HEK293 (cell line): ENCODE results near the gene MAP1A.

Source experiments
- CTCF ChIA-PET: fragments of 350-600 bp; formaldehyde crosslinking; extraction: SDS; loops from one replicate; lab custom pipeline; 2021; ENCODE audit warnings: antibody characterized with exemption; lab: Yijun Ruan, JAX
- POLR2A ChIA-PET: fragments of 300-600 bp; formaldehyde crosslinking; extraction: SDS; loops from one replicate; lab custom pipeline; 2020; ENCODE audit warnings: antibody characterized with exemption, inconsistent platforms; lab: Yijun Ruan, JAX
- H3K27ac ChIP-seq: fragments of 200-500 bp; sonication (Bioruptor generic); 2 replicates; pipeline ENCODE4 v1.5.1; 2014; ENCODE audit warnings: low read depth, low read length, control low read depth, inconsistent platforms; ENCODE audit errors: extremely low read depth
- H3K36me3 ChIP-seq, 2 experiments: fragments of 200-500 bp in 1 of 2; sonication (Bioruptor generic) in 1 of 2; 1 replicate in 1 of 2; 2 replicates in 1 of 2; pipeline ENCODE4 v1.5.1; 2014 to 2017; ENCODE audit warnings: inconsistent platforms in 2 of 2, low read length in 2 of 2; ENCODE audit not compliant: control insufficient read depth in 2 of 2, insufficient read depth in 1 of 2
- H3K4me1 ChIP-seq: fragments of 200-500 bp; sonication (Bioruptor generic); 2 replicates; pipeline ENCODE4 v1.5.1; 2014; ENCODE audit warnings: mild to moderate bottlenecking, low read length, inconsistent platforms; ENCODE audit not compliant: control insufficient read depth, insufficient read depth
- H3K4me3 ChIP-seq: 2 replicates; pipeline ENCODE4 v1.5.1; 2011; ENCODE audit warnings: low read depth, mild to moderate bottlenecking, control low read depth, low read length, moderate library complexity
- H3K9me3 ChIP-seq: fragments of 200-500 bp; sonication (Bioruptor generic); 2 replicates; pipeline ENCODE4 v1.5.1; 2014; ENCODE audit warnings: low read depth, low read length, inconsistent platforms; ENCODE audit not compliant: control insufficient read depth, insufficient read depth
- HOXD13 ChIP-seq: sonication (generic); formaldehyde crosslinking; IDR thresholded peaks from 2 replicates; pipeline ENCODE4 v1.8.0; 2022; ENCODE audit warnings: missing genetic modification reagents, borderline replicate concordance
- KLF9 ChIP-seq: fragments of 450-650 bp; formaldehyde crosslinking; IDR thresholded peaks from 2 replicates; pipeline ENCODE4 v1.5.1; 2016; ENCODE audit warnings: missing biosample characterization, missing genetic modification characterization, low read depth
- SCRT2 ChIP-seq: fragments of 450-650 bp; formaldehyde crosslinking; IDR thresholded peaks from 2 replicates; pipeline ENCODE4 v1.5.1; 2016; ENCODE audit warnings: missing biosample characterization, missing genetic modification characterization
- ZBTB21 ChIP-seq: fragments of 450-650 bp; formaldehyde crosslinking; IDR thresholded peaks from 2 replicates; pipeline ENCODE4 v1.5.1; 2017; ENCODE audit warnings: missing biosample characterization, missing genetic modification characterization
- ZBTB8A ChIP-seq: fragments of 450-650 bp; formaldehyde crosslinking; IDR thresholded peaks from 2 replicates; pipeline ENCODE4 v1.5.1; 2016; ENCODE audit warnings: missing biosample characterization, missing genetic modification characterization
- ZIC2 ChIP-seq: fragments of 450-650 bp; formaldehyde crosslinking; IDR thresholded peaks from 2 replicates; pipeline ENCODE4 v1.5.1; 2016; ENCODE audit warnings: missing biosample characterization, missing genetic modification characterization
- ZNF112 ChIP-seq: fragments of 450-650 bp; formaldehyde crosslinking; IDR thresholded peaks from 2 replicates; pipeline ENCODE4 v1.5.0; 2017; ENCODE audit warnings: missing biosample characterization, missing genetic modification characterization
- ZNF132 ChIP-seq: fragments of 450-650 bp; formaldehyde crosslinking; IDR thresholded peaks from 2 replicates; pipeline ENCODE4 v1.5.1; 2017; ENCODE audit warnings: missing biosample characterization, missing genetic modification characterization, borderline replicate concordance
- ZNF239 ChIP-seq: fragments of 450-650 bp; formaldehyde crosslinking; IDR thresholded peaks from 2 replicates; pipeline ENCODE4 v1.5.1; 2016; ENCODE audit warnings: missing biosample characterization, missing genetic modification characterization
- ZNF24 ChIP-seq: fragments of 450-650 bp; formaldehyde crosslinking; IDR thresholded peaks from 2 replicates; pipeline ENCODE4 v1.5.1; 2016; ENCODE audit warnings: missing biosample characterization, missing genetic modification characterization
- ZNF292 ChIP-seq: fragments of 450-650 bp; formaldehyde crosslinking; IDR thresholded peaks from 2 replicates; pipeline ENCODE4 v1.5.1; 2016; ENCODE audit warnings: low read depth, missing biosample characterization, missing genetic modification characterization, borderline replicate concordance
- ZNF302 ChIP-seq: fragments of 450-650 bp; formaldehyde crosslinking; IDR thresholded peaks from 2 replicates; pipeline ENCODE4 v1.5.1; 2016; ENCODE audit warnings: missing biosample characterization, missing genetic modification characterization, low read depth
- ZNF37A ChIP-seq: fragments of 450-650 bp; IDR thresholded peaks from 2 replicates; pipeline ENCODE4 v1.5.1; 2018; ENCODE audit warnings: missing biosample characterization, missing genetic modification characterization
- ZNF555 ChIP-seq: fragments of 450-650 bp; formaldehyde crosslinking; conservative IDR thresholded peaks from 2 replicates; pipeline ENCODE4 v1.5.1; 2017; ENCODE audit warnings: missing biosample characterization, mild to moderate bottlenecking, missing genetic modification characterization, inconsistent platforms
- ZNF560 ChIP-seq: fragments of 450-650 bp; formaldehyde crosslinking; IDR thresholded peaks from 2 replicates; pipeline ENCODE4 v1.5.1; 2017; ENCODE audit warnings: missing biosample characterization, missing genetic modification characterization, borderline replicate concordance
- ZNF596 ChIP-seq: fragments of 450-650 bp; IDR thresholded peaks from 2 replicates; pipeline ENCODE4 v1.5.0; 2018; ENCODE audit warnings: missing biosample characterization, mild to moderate bottlenecking, missing genetic modification characterization, moderate library complexity
- ZNF621 ChIP-seq: fragments of 450-650 bp; formaldehyde crosslinking; IDR thresholded peaks from 2 replicates; pipeline ENCODE4 v1.5.1; 2017; ENCODE audit warnings: missing biosample characterization, missing genetic modification characterization
- ZNF747 ChIP-seq: fragments of 450-650 bp; formaldehyde crosslinking; IDR thresholded peaks from 2 replicates; pipeline ENCODE4 v1.5.1; 2016; ENCODE audit warnings: missing biosample characterization, missing genetic modification characterization
- ZNF776 ChIP-seq: fragments of 450-650 bp; formaldehyde crosslinking; IDR thresholded peaks from 2 replicates; pipeline ENCODE4 v1.5.0; 2017; ENCODE audit warnings: missing biosample characterization, missing genetic modification characterization, borderline replicate concordance
- TF ChIP-seq, protein P1 (sequence below): fragments of 450-650 bp; formaldehyde crosslinking; IDR thresholded peaks from 2 replicates; pipeline ENCODE4 v1.5.1; 2016; ENCODE audit warnings: missing biosample characterization, missing genetic modification characterization
- TF ChIP-seq, protein P2 (sequence below): fragments of 450-650 bp; formaldehyde crosslinking; IDR thresholded peaks from 2 replicates; pipeline ENCODE4 v1.5.1; 2017; ENCODE audit warnings: missing biosample characterization, mild to moderate bottlenecking, missing genetic modification characterization, moderate library complexity
- TF ChIP-seq, protein P3 (sequence below): fragments of 450-650 bp; formaldehyde crosslinking; IDR thresholded peaks from 2 replicates; pipeline ENCODE4 v1.5.1; 2017; ENCODE audit warnings: missing biosample characterization, missing genetic modification characterization
- TF ChIP-seq, protein P4 (sequence below): fragments of 450-650 bp; formaldehyde crosslinking; IDR thresholded peaks from 2 replicates; pipeline ENCODE4 v1.5.1; 2016; ENCODE audit warnings: missing biosample characterization, missing genetic modification characterization

The MAP1A gene

DNA sequence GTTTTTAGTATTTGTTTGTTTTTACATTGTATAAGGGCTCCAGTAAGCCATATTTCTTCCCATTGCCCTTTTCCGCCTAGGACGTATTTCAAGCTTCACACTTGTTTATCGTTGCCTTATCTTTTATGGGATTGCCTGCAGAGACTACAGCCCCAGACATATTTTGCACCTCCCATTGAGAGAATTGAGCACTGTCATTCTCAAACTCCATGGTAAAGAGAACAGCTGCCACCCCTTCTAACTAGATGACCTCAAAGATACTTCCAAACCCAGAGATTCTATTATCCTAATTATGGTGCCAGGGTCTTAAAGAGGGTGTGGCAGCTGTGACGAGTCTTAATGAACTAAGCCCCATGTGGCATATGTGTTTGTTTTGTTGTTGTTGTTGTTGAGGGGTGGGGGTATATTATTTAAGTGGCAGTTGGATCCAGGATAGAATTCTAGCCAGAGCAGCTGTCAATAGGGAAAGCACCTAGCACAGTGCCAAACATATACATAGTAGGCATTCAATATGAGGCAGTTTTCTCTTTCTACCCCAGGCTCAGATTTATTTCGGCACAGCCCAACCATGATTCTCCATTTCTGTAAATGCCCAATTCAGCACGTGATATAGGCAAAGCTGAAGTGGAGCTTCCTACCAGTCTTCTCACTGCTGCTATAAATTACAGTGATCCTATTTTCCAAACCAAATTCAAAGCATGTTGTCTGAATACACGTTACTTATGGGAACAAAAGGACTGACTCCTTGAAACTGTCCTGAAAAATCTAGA lies 23.5 kb upstream of the MAP1A start (continued):
- TF ChIP-seq SCRT2 (tag by site-specific recombination) (no peak), ZIC2 (tag by site-specific recombination) (peak; percentile 68), ZNF24 (no peak), ZBTB8A (tag by site-specific recombination) (peak; percentile 59; the same call in 1 of the 2 replicates), ZNF37A (tag by site-specific recombination) (no peak)
- TF ChIP-seq, protein P1, sequence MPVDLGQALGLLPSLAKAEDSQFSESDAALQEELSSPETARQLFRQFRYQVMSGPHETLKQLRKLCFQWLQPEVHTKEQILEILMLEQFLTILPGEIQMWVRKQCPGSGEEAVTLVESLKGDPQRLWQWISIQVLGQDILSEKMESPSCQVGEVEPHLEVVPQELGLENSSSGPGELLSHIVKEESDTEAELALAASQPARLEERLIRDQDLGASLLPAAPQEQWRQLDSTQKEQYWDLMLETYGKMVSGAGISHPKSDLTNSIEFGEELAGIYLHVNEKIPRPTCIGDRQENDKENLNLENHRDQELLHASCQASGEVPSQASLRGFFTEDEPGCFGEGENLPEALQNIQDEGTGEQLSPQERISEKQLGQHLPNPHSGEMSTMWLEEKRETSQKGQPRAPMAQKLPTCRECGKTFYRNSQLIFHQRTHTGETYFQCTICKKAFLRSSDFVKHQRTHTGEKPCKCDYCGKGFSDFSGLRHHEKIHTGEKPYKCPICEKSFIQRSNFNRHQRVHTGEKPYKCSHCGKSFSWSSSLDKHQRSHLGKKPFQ (tag by site-specific recombination): peak; percentile 85; the same call in 1 of the 2 replicates

DNA sequence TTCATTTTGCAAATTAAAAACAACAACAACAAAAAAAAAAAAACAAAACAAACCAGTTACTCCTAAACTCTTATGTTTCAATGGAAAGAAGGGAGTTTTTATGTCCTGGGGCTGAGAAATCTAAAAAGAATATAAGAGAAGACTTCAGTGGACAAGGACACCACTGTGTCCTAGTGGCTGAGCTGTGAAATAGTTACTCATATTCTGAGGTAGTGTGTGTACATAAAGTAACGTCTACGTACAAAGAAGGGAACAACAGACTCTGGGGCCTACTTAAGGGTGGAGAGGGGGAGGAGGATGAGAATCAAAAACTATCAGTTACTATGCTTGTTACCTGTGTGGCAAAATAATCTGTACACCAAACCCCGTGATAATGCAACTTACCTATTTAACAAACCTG lies 18.4 kb upstream of the MAP1A start:
- no peak overlapping the region for H3K27ac ChIP-seq
- H3K9me3 ChIP-seq: no peaks in the 10 kb centered on the region
- POLR2A ChIA-PET: interaction anchor here (1.0 kb wide), 1 partner anchor 11 kb away, joined by 3 read pairs; no protein-coding TSS in a partner anchor
- CTCF ChIA-PET: no interaction called here
- no peak overlapping the region for H3K4me3 ChIP-seq
- TF ChIP-seq ZNF239 (tag by site-specific recombination) (no peak), ZBTB21 (tag by site-specific recombination) (no peak), ZNF112 (tag by site-specific recombination) (no peak), ZNF560 (tag by site-specific recombination) (no peak), ZNF747 (tag by site-specific recombination) (no peak), ZNF302 (tag by site-specific recombination) (no peak), KLF9 (tag by site-specific recombination) (no peak), ZNF621 (tag by site-specific recombination) (no peak), ZNF292 (no peak), ZNF596 (tag by site-specific recombination) (no peak), ZNF776 (tag by site-specific recombination) (no peak), ZNF555 (tag by site-specific recombination) (no peak), HOXD13 (CRISPR knock-in tag) (no peak), ZNF132 (no peak)
- TF ChIP-seq, protein P2, sequence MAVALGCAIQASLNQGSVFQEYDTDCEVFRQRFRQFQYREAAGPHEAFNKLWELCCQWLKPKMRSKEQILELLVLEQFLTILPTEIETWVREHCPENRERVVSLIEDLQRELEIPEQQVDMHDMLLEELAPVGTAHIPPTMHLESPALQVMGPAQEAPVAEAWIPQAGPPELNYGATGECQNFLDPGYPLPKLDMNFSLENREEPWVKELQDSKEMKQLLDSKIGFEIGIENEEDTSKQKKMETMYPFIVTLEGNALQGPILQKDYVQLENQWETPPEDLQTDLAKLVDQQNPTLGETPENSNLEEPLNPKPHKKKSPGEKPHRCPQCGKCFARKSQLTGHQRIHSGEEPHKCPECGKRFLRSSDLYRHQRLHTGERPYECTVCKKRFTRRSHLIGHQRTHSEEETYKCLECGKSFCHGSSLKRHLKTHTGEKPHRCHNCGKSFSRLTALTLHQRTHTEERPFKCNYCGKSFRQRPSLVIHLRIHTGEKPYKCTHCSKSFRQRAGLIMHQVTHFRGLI (tag by site-specific recombination): no peak
- TF ChIP-seq, protein P3, sequence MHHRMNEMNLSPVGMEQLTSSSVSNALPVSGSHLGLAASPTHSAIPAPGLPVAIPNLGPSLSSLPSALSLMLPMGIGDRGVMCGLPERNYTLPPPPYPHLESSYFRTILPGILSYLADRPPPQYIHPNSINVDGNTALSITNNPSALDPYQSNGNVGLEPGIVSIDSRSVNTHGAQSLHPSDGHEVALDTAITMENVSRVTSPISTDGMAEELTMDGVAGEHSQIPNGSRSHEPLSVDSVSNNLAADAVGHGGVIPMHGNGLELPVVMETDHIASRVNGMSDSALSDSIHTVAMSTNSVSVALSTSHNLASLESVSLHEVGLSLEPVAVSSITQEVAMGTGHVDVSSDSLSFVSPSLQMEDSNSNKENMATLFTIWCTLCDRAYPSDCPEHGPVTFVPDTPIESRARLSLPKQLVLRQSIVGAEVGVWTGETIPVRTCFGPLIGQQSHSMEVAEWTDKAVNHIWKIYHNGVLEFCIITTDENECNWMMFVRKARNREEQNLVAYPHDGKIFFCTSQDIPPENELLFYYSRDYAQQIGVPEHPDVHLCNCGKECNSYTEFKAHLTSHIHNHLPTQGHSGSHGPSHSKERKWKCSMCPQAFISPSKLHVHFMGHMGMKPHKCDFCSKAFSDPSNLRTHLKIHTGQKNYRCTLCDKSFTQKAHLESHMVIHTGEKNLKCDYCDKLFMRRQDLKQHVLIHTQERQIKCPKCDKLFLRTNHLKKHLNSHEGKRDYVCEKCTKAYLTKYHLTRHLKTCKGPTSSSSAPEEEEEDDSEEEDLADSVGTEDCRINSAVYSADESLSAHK (tag by site-specific recombination): no peak
- TF ChIP-seq, protein P4, sequence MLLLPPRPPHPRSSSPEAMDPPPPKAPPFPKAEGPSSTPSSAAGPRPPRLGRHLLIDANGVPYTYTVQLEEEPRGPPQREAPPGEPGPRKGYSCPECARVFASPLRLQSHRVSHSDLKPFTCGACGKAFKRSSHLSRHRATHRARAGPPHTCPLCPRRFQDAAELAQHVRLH: no peak
- peaks cover 5% of the 10 kb centered on the region; the same call in 1 of the 2 replicates for H3K4me1 ChIP-seq
- H3K36me3 ChIP-seq: no peaks in the 10 kb centered on the region
